Measurements from ENCODE around the gene SPPL3. TPM values are rescaled to one million over a fixed set of nuclear protein-coding genes. Genes with fewer than 3 reads are reported as not detected.

SPPL3 gene
- polyA plus RNA-seq, 1 experiment, result 13.2 TPM

DNA sequence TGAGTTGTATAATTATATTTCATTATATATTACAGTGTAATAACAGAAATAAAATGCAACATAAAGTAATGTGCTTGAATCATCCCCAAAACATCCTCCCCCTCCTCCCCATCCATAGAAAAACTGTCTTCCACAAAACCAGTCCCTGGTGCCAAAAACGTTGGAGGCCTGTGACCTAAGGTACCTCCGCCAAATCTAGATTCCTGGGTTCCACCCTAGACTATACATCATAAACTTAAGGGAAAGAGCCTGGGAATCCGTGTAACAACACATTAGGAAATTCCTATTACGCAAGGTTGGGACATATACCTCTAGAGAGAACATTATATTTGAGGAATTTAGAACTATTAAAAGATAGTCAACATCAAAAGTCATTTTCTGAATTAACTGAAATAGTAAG lies 38.0 kb downstream of the SPPL3 start:
- H3K36me3 ChIP-seq (ENCODE audit: control insufficient read depth, insufficient read depth, low read length), result no peaks in the 10 kb centered on the region
- no peaks in the 10 kb centered on the region for H3K27me3 ChIP-seq (ENCODE audit: control insufficient read depth, insufficient read depth, low read length)
- no peak for TF ChIP-seq CTCF (IDR thresholded peaks at IDR 0.05; ENCODE audit: insufficient read depth, low read depth, low read length)
- DNase-seq (ENCODE audit: low read depth), result no peak
- POLR2A ChIA-PET, result no interaction called here
- no peak overlapping the region for H3K4me3 ChIP-seq (ENCODE audit: low read depth, low read length)
- CTCF ChIA-PET, result interaction anchor here (1.2 kb wide), 1 partner anchor 12 kb away, joined by 3 read pairs; no protein-coding TSS in a partner anchor

DNA sequence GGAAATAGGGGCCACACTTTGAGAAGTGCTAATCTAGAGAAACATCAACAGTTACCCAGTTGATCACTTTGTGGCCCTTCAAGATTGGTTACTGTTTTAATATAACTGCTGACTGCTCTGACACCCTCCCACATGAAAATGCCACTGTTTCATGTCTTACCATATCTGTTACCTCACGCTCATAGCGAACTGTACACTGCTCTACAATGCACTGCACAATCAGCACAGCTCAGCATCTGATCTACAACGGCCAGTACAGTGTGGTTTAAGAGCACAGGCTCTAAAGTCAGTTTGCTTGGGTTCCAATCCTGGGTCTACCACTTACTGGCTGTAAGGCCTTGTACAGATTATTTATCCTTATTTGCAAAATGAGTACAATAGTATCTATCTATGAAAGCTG lies 39.1 kb downstream of the SPPL3 start:
- H3K27me3 ChIP-seq (ENCODE audit: control insufficient read depth, insufficient read depth, low read length), result no peaks in the 10 kb centered on the region
- no peak for DNase-seq (ENCODE audit: low read depth)
- TF ChIP-seq CTCF (IDR thresholded peaks at IDR 0.05; ENCODE audit: insufficient read depth, low read depth, low read length), result no peak
- H3K36me3 ChIP-seq (ENCODE audit: control insufficient read depth, insufficient read depth, low read length), result no peaks in the 10 kb centered on the region
- ChIA-PET CTCF (interaction anchor here (1.2 kb wide), 1 partner anchor 11 kb away, joined by 3 read pairs; no protein-coding TSS in a partner anchor), POLR2A (no interaction called here)
- no peak overlapping the region for H3K4me3 ChIP-seq (ENCODE audit: low read depth, low read length)

GRCh38 chr12:120862664-120863063 lies 41.5 kb downstream of the SPPL3 start:
- no peak for DNase-seq (ENCODE audit: low read depth)
- no peaks in the 10 kb centered on the region for H3K36me3 ChIP-seq (ENCODE audit: control insufficient read depth, insufficient read depth, low read length)
- ChIA-PET CTCF (interaction anchor here (1.3 kb wide), 1 partner anchor 17 kb away, joined by 3 read pairs; no protein-coding TSS in a partner anchor), POLR2A (no interaction called here)
- H3K4me3 ChIP-seq (ENCODE audit: low read depth, low read length), result no peak overlapping the region
- TF ChIP-seq CTCF (IDR thresholded peaks at IDR 0.05; ENCODE audit: insufficient read depth, low read depth, low read length), result no peak
- no peaks in the 10 kb centered on the region for H3K27me3 ChIP-seq (ENCODE audit: control insufficient read depth, insufficient read depth, low read length)

- DNase-seq (ENCODE audit: low read depth), result no peak
- CTCF ChIA-PET, result interaction anchor here (0.6 kb wide), 1 partner anchor 168 kb away, joined by 3 read pairs; no protein-coding TSS in a partner anchor
- Histone ChIP-seq H3K4me3 (ENCODE audit: low read depth, low read length) (no peak overlapping the region), H3K36me3 (ENCODE audit: control insufficient read depth, insufficient read depth, low read length) (no peaks in the 10 kb centered on the region), H3K27me3 (ENCODE audit: control insufficient read depth, insufficient read depth, low read length) (no peaks in the 10 kb centered on the region)
- POLR2A ChIA-PET, result no interaction called here
- no peak for TF ChIP-seq CTCF (IDR thresholded peaks at IDR 0.05; ENCODE audit: insufficient read depth, low read depth, low read length)
Measured at GRCh38 chr12:120861074-120861795, 42.9 kb downstream of the SPPL3 start.

- TF ChIP-seq CTCF (IDR thresholded peaks at IDR 0.05; ENCODE audit: insufficient read depth, low read depth, low read length), result no peak
- Histone ChIP-seq H3K4me3 (ENCODE audit: low read depth, low read length) (no peak overlapping the region), H3K36me3 (ENCODE audit: control insufficient read depth, insufficient read depth, low read length) (no peaks in the 10 kb centered on the region), H3K27me3 (ENCODE audit: control insufficient read depth, insufficient read depth, low read length) (no peaks in the 10 kb centered on the region)
- CTCF ChIA-PET, result interaction anchor here (1.2 to 1.9 kb wide), 2 partner anchors 10 to 11 kb away, joined by 3 to 10 read pairs; no protein-coding TSS in a partner anchor
- DNase-seq (ENCODE audit: low read depth), result no peak
- POLR2A ChIA-PET, result no interaction called here
Measured at GRCh38 chr12:120858306-120859088, 45.7 kb downstream of the SPPL3 start.

All from BJ (cell line).